Panc1 (cell line): ENCODE results near the gene OPTN. TPM values are rescaled to one million over a fixed set of nuclear protein-coding genes. Genes with fewer than 3 reads are reported as not detected.

Experiments used
- ATAC-seq: fragments of 200-7000 bp; cut with Tn5 transposase; 2 replicates; pipeline ENCODE4 v1.9.1; 2020; ENCODE audit warnings: mild to moderate bottlenecking, moderate library complexity
- BruUV-seq: library from RNA; stranded (reverse); fragments of 400-500 nt; replicated peaks from 2 replicates; lab custom pipeline; 2021; lab: Mats Ljungman, UMichigan
- CTCF ChIA-PET: fragments of 300-600 bp; sonication (Branson Sonifier 250); formaldehyde crosslinking; loops from one replicate; lab custom pipeline; 2022; ENCODE audit warnings: antibody characterized with exemption; lab: Charles Lee
- POLR2A ChIA-PET: fragments of 300-600 bp; sonication (Branson Sonifier 250); formaldehyde crosslinking; loops from one replicate; lab custom pipeline; 2022; ENCODE audit warnings: antibody characterized with exemption; lab: Charles Lee
- DNase-seq: peaks from one replicate; pipeline ENCODE4 v3.0.0-alpha.2; 2010; ENCODE audit warnings: low read depth, low spot score
- H3K27ac ChIP-seq: 2 replicates; pipeline ENCODE4 v1.5.1; 2011; ENCODE audit warnings: mild to moderate bottlenecking, low read length, inconsistent platforms
- H3K27me3 ChIP-seq: fragments of 200-500 bp; sonication (Bioruptor generic); 2 replicates; pipeline ENCODE4 v1.6.0; 2014; ENCODE audit warnings: low read length, inconsistent platforms; ENCODE audit not compliant: control insufficient read depth, insufficient read depth
- H3K36me3 ChIP-seq: fragments of 200-500 bp; sonication (Bioruptor generic); 2 replicates; pipeline ENCODE4 v1.5.1; 2014; ENCODE audit warnings: inconsistent platforms, mild to moderate bottlenecking, low read length, moderate library complexity; ENCODE audit not compliant: control insufficient read depth, insufficient read depth
- H3K4me1 ChIP-seq: 2 replicates; pipeline ENCODE4 v1.5.1; 2011; ENCODE audit warnings: inconsistent platforms, mild to moderate bottlenecking, low read length, moderate library complexity; ENCODE audit not compliant: control insufficient read depth, insufficient read depth
- H3K4me3 ChIP-seq, 2 experiments: 2 replicates each; pipeline ENCODE4 v1.5.1; 2011 to 2012; ENCODE audit warnings: low read depth in 2 of 2, low read length in 2 of 2, mild to moderate bottlenecking in 2 of 2, inconsistent platforms in 1 of 2, moderate library complexity in 1 of 2
- H3K9me3 ChIP-seq: fragments of 200-500 bp; sonication (Bioruptor generic); 2 replicates; pipeline ENCODE4 v1.5.1; 2014; ENCODE audit warnings: low read depth, mild to moderate bottlenecking, inconsistent platforms, low read length, moderate library complexity; ENCODE audit not compliant: control insufficient read depth, insufficient read depth
- CTCF ChIP-seq: fragments of 450-650 bp; IDR thresholded peaks from 2 replicates; pipeline ENCODE4 v1.5.1; 2017; ENCODE audit warnings: mild to moderate bottlenecking
- POLR2AphosphoS5 ChIP-seq: IDR thresholded peaks from 2 replicates; pipeline ENCODE4 v1.6.1; 2012; ENCODE audit warnings: mild to moderate bottlenecking, low read depth, low read length, moderate library complexity
- REST ChIP-seq, 2 experiments: IDR thresholded peaks; 2 replicates each; pipeline ENCODE4 v1.6.1; 2011 to 2012; ENCODE audit warnings: low read depth in 2 of 2, control low read depth in 1 of 2, low read length in 1 of 2, mild to moderate bottlenecking in 1 of 2, moderate library complexity in 1 of 2; ENCODE audit not compliant: insufficient read depth in 1 of 2
- SIN3A ChIP-seq: IDR thresholded peaks from 2 replicates; pipeline ENCODE4 v1.6.1; 2012; ENCODE audit warnings: low read depth, mild to moderate bottlenecking, low read length, moderate library complexity, borderline replicate concordance; ENCODE audit not compliant: insufficient read depth
- TCF7L2 ChIP-seq: IDR thresholded peaks from 2 replicates; pipeline ENCODE4 v1.6.1; 2011; ENCODE audit warnings: mild to moderate bottlenecking, low read depth, low read length, inconsistent platforms
- in situ Hi-C: cut with HindIII; loops from 2 replicates; pipeline ENCODE4 v1.10.0; 2016; ENCODE audit warnings: low sequenced_read_pairs, low pct_unique_long_range_greater_than_20kb
- intact Hi-C: fragments of 100-400 bp; cut with micrococcal nuclease; formaldehyde crosslinking; loops from one replicate; pipeline ENCODE4 v1.10.0; 2022; ENCODE audit not compliant: unreplicated experiment
- total RNA-seq: library from RNA; stranded (reverse); gene quantifications from one replicate; pipeline ENCODE4 v1.2.1, GENCODE V29; 2021; ENCODE audit not compliant: unreplicated experiment

The OPTN gene
- total RNA-seq, 1 experiment from 2014 or later = 66.8 TPM

GRCh38 chr10:13053794-13054462 is 46.0 kb upstream of the OPTN start:
- no peaks in the 10 kb centered on the region for H3K9me3 ChIP-seq
- no peaks in the 10 kb centered on the region for H3K27me3 ChIP-seq
- in situ Hi-C loops = no loop called here
- H3K4me3 ChIP-seq = no peak overlapping the region
- POLR2A ChIA-PET = no interaction called here
- CTCF ChIA-PET = interaction anchor here (0.7 to 0.9 kb wide), 2 partner anchors 69 to 227 kb away, joined by 3 to 4 read pairs; no protein-coding TSS in a partner anchor
- no peaks in the 10 kb centered on the region for H3K4me1 ChIP-seq
- BruUV-seq = no TSS peak
- intact Hi-C loops = no loop called here
- DNase-seq (no peak), ATAC-seq (no peak)
- H3K36me3 ChIP-seq = no peaks in the 10 kb centered on the region
- no peak overlapping the region for H3K27ac ChIP-seq
- TF ChIP-seq TCF7L2 = no peak
- TF ChIP-seq CTCF = no peak

GRCh38 chr10:13054844-13055243 is 45.1 kb upstream of the OPTN start:
- Histone ChIP-seq H3K9me3 (no peaks in the 10 kb centered on the region), H3K4me3 (no peak overlapping the region), H3K27ac (no peak overlapping the region), H3K27me3 (no peaks in the 10 kb centered on the region), H3K4me1 (no peaks in the 10 kb centered on the region), H3K36me3 (no peaks in the 10 kb centered on the region)
- in situ Hi-C loops = no loop called here
- DNase-seq (no peak), ATAC-seq (no peak)
- POLR2A ChIA-PET = no interaction called here
- no TSS peak for BruUV-seq
- TF ChIP-seq CTCF (no peak), TCF7L2 (no peak), SIN3A (no peak), REST (IDR thresholded peaks at IDR 0.05; ENCODE audit: insufficient read depth in 1 of 2, low read depth in 2 of 2, low read length in 1 of 2) (no peak), POLR2AphosphoS5 (no peak)
- intact Hi-C loops = no loop called here
- CTCF ChIA-PET = no interaction called here
